Activated T-cell treated with anti-CD3 and anti-CD28 coated beads, Interleukin-2, amount 50 U/mL, for 72 hours (primary cell): ENCODE results near the gene IPO8. TPM values are rescaled to one million over a fixed set of nuclear protein-coding genes. Genes with fewer than 3 reads are reported as not detected.

Source experiments
- ATAC-seq, 2 donors: fragments of 150-1000 bp; cut with Tn5 transposase; replicated peaks in 1 of 2; 2 replicates each; pipeline ENCODE4 v1.10.0; 2021; ENCODE audit warnings: moderate library complexity in 2 of 2, mild to moderate bottlenecking in 1 of 2
- DNase-seq, 2 donors: peaks; one replicate each; pipeline ENCODE4 v3.0.0; 2021 to 2022; ENCODE audit warnings: mixed read lengths in 1 of 2
- H3K27ac Mint-ChIP-seq: one replicate; pipeline ENCODE4 v1.8.0; 2022; ENCODE audit warnings: mild to moderate bottlenecking, moderate library complexity, mixed read lengths
- H3K27me3 Mint-ChIP-seq: one replicate; pipeline ENCODE4 v1.8.0; 2022; ENCODE audit warnings: low read depth, mixed read lengths
- H3K36me3 Mint-ChIP-seq, 2 donors: one replicate each; pipeline ENCODE4 v1.8.0; 2022; ENCODE audit warnings: mixed read lengths in 2 of 2, mild to moderate bottlenecking in 1 of 2; ENCODE audit not compliant: insufficient read depth in 2 of 2
- H3K4me1 Mint-ChIP-seq: one replicate; pipeline ENCODE4 v1.8.0; 2022; ENCODE audit warnings: low read depth, mixed read lengths
- H3K4me3 Mint-ChIP-seq, 2 donors: one replicate each; pipeline ENCODE4 v1.8.0; 2022; ENCODE audit warnings: mild to moderate bottlenecking in 2 of 2, mixed read lengths in 2 of 2, moderate library complexity in 2 of 2
- H3K9me3 Mint-ChIP-seq, 2 donors: one replicate each; pipeline ENCODE4 v1.8.0; 2022; ENCODE audit warnings: mixed read lengths in 2 of 2
- total RNA-seq, 2 donors: library from RNA; stranded (reverse); gene quantifications; one replicate each; pipeline ENCODE4 v1.2.3, GENCODE V29; 2022

Gene IPO8
- total RNA-seq, 2 donors from 2014 or later = 39.2 to 46.4 TPM

DNA sequence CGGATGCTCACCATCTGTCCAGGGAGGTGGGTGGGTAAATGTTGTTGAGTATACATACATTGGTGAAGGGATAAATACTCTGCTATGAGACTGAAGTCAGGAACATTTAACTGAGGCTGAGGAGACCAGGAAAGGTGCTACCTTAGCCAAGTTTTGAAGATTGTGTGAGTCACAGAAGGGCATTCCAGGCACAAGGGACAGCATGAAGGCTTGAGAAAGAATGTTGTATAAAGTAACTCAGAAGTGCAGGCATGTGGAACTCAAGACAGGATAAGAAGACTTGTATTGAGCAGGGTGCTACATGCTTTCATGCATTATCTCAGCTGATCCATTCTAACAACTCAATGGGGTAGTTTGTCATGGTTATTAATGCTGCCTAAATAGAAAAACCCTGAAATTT is 112.7 kb downstream of the IPO8 start:
- DNase-seq (no peak), ATAC-seq (no peak)
- Mint-ChIP-seq H3K36me3 (no peaks in the 10 kb centered on the region), H3K27ac (no peak overlapping the region), H3K9me3 (peaks cover 0 to 2% of the 10 kb centered on the region in 2 donors), H3K4me1 (no peaks in the 10 kb centered on the region), H3K4me3 (no peak overlapping the region), H3K27me3 (no peaks in the 10 kb centered on the region)

DNA sequence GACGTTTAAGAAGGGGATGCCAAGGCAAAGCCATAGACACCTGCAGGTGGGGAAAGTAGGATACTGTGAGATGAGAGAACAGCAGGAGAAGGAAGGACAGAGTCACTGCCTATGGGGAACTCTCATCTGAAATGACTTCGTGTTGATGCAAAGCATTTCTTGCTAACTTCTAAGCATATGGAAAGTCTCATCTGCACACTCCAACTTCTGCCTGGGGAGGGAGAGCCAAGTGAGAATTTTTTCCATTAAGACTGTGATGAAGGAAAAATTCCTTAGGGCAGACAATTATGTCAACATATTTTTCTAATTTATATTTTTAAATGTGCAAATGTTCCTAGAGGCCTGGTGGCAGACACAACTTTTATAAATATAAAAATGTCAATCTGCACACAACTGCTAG is 115.3 kb downstream of the IPO8 start:
- ATAC-seq (no peak), DNase-seq (no peak)
- Mint-ChIP-seq H3K36me3 (no peaks in the 10 kb centered on the region), H3K4me1 (no peaks in the 10 kb centered on the region), H3K27me3 (no peaks in the 10 kb centered on the region), H3K27ac (no peak overlapping the region), H3K9me3 (peaks cover 0 to 4% of the 10 kb centered on the region in 2 donors), H3K4me3 (no peak overlapping the region)

Other genes with a start within 250 kb of the IPO8 start
- gene CAPRIN2, start 59.1 kb upstream of the IPO8 start, total RNA-seq = 10 to 100 TPM; 22.8 to 24.6 TPM
- under 1 TPM; 0.07 to 0.28 TPM for gene TSPAN11, start 230.9 kb upstream of the IPO8 start, total RNA-seq